NCI-H510A (cell line): ENCODE results near the gene LMTK2.
A peak's percentile ranks its signal among the peaks of the same experiment; 100 is the strongest.

ENCODE experiments used
- DNase-seq: peaks from one replicate; lab custom pipeline; 2025; lab: John Stamatoyannopoulos, UW

The LMTK2 gene

DNA sequence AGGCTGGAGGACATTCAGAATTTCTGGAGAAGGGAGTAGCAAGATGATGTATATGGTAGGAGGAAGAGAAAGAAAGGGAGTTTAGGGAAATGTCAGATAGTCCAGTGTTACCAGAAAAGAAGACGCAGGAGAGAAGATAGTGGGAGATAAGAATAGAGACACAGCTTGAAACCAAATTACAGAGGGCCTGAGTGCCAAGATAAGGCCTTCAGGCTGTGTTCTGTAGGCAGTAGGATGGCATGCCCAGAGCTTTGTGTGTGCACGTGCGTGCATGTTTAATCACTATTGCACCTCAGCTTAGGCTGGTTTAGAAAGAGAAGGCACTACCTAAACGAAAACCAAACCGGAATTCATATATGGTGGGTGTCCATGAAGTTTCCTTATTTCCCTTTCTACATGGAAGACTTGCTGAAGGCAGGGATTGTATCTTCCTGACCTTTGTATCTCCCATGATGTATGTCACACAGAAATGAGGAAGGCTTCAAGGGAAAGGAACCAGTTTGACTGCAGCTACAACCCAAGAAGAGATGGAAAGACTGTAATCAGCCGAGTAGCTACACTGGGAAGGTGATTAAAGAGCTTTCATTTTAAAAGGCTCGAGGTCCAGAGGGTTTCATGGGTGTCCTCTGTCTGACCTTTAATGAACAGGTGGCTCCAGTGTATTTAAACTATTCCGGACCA is 68.7 kb downstream of the LMTK2 start:
- DNase-seq = no peak

- no peak for DNase-seq
These were observed 70.9 kb downstream of the LMTK2 start for GRCh38 chr7:98177553-98177952.

DNA sequence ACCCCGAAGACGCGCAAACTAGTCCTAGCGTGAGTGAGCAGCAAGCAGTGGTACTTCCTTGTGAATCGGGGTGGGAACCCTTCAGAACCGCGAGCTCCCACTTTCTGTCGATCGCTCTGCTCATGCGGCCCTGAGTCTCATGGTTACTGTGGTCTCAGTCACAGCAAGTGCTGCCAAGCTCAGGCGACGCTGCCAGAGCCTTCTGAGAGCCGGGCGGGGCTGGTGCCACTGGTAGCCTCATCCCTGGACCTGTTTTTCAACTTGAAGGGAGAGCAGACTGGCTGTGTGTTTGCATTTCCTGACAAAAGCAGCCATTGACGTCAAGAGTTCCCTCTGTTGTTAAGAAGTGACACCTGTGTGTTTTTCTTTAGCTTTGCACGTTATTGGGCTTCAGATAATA is 71.7 kb downstream of the LMTK2 start:
- peak; percentile 62 for DNase-seq

GRCh38 chr7:98178762-98179490 is 72.3 kb downstream of the LMTK2 start:
- no peak for DNase-seq

GRCh38 chr7:98180751-98181150 is 74.1 kb downstream of the LMTK2 start:
- no peak for DNase-seq

DNA sequence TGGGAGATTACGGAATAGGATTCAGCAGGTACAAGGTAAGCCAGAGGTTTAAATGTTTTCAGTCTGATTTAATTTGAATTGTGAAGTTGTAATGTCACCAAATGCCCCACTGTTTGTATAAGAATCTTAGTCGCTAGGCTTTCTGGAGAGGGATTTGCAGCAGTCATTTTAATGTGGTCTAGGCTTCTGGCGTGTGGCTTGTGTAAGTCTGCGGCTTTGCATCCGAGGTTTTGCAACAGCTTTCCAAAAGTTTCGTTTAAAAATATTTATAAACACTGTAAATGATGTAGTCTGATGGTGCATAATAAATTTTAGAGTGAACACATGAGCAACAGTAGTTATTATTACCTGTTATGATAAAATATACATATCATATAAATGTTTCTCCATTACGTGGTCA is 78.4 kb downstream of the LMTK2 start:
- no peak for DNase-seq

- no peak for DNase-seq
These were observed 79.9 kb downstream of the LMTK2 start for GRCh38 chr7:98186452-98187137.

GRCh38 chr7:98187138-98187502 is 80.5 kb downstream of the LMTK2 start:
- DNase-seq = no peak

DNA sequence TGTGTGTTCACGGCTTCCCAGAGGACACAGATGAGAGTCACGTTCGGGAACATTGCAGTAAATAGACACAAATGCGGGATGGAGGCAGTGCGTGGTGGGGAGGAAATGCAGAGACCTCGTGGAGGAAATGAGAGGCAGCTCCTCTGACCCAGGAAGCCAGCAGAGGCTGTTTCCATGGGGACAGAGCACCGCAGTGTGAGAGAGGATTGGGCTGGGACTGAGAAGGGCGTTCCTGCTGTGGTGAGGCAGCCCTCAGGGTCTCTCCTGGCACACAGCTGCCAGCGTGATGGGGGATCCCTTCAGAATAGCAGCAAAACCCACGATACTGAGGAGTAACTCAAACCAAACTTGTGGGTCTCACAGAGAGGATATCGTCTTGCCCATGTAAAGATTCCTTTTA is 82.9 kb downstream of the LMTK2 start:
- DNase-seq = no peak

DNA sequence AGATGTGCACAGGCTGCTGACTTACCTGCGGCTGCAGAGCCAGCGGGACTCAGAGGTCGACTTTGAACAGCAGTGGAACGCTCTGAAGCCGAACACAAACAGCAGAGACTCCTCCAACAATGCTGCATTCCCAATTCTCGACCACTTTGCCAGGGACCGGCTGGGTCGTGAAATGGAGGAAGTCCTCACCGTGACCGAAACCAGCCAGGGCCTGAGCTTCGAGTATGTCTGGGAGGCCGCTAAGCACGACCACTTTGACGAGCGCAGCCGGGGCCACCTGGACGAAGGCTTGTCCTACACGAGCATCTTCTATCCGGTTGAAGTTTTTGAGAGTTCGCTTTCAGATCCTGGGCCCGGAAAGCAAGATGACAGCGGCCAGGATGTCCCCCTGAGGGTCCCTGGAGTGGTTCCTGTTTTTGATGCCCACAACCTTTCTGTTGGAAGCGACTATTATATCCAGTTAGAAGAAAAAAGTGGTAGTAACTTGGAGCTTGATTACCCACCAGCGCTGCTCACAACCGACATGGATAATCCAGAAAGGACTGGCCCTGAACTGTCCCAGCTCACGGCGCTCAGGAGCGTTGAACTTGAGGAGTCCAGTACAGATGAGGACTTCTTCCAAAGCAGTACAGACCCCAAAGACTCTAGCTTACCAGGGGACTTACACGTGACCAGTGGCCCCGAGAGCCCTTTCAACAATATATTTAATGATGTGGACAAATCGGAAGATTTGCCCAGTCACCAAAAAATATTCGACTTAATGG is 85.2 kb downstream of the LMTK2 start:
- DNase-seq = no peak

DNA sequence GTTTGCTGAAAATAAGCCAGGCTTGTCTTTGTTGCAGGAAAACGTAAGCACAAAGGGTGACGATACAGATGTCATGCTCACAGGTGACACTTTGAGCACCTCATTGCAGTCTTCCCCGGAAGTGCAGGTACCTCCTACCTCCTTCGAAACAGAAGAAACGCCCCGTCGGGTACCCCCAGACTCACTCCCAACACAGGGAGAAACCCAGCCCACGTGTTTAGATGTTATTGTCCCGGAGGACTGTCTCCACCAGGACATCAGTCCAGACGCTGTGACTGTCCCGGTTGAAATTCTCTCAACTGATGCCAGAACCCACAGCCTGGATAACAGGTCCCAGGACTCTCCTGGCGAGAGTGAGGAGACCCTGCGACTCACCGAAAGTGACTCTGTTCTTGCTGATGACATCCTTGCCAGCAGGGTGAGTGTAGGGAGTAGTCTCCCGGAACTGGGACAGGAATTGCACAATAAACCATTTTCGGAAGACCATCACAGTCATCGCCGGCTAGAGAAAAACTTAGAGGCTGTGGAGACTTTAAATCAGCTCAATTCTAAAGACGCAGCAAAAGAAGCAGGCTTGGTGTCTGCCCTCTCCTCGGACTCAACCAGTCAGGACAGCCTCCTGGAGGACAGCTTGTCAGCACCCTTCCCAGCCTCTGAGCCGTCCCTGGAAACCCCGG is 86.3 kb downstream of the LMTK2 start:
- DNase-seq = no peak

GRCh38 chr7:98193474-98194180 is 87.0 kb downstream of the LMTK2 start:
- DNase-seq = no peak

- DNase-seq = no peak
These were observed 87.5 kb downstream of the LMTK2 start for GRCh38 chr7:98194186-98194585.

DNA sequence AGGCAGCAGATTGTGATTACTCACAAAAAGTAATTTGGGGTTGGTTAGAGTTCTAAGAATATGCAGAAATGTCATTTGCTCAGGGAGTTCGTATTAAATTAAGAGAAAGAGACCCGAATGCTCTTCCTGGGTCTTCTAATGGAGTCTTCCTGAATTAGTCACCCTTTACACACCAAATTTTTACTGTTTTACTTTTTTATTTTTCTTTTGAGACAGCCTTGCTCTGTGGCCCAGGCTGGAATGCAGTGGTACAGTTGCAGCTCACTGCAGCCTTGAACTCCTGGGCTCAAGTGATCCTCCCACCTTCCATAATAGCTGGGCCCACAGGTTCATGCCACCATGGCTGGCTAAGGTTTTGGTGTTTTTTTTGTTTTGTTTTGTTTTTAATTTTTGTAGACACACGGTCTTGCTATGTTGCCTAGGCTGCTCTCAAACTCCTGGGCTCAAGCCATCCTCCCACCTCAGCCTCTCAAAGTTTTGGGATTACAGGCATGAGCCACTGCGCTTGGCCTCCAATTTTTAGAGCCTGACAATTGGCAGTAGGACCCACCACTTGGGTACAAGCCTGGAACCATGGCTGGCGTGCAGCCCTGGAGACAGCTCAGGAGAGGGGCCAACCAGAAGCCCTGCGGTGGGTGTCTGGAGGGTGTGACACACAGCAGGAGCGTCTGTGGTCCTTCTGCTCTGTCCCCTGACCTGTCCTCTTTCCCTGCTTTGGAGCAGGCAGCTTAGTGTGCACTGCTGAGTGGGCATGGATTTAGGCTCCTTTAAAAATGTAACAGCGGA is 88.2 kb downstream of the LMTK2 start:
- no peak for DNase-seq

GRCh38 chr7:98196706-98197605 is 90.3 kb downstream of the LMTK2 start:
- no peak for DNase-seq

GRCh38 chr7:98199131-98199530 is 92.5 kb downstream of the LMTK2 start:
- no peak for DNase-seq

DNA sequence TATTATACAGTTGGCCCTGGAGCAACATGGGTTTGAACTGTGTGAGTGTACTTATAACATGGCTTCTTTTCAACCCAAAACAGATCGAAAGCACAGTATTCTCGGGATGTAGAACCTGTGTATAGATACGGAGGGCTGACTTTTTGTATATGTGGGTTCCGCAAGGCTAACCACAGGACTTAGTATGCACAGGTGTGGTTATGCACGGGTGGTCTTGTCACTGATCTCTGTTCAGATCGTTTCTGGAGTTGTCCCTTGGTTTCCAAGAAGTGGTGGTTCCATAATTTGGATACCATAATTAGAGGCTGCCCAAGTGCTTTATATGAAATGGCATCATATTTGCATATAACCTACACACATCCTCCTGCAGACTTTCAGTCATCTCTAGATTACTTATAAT is 93.7 kb downstream of the LMTK2 start:
- DNase-seq = no peak

GRCh38 chr7:98202367-98203195 is 95.9 kb downstream of the LMTK2 start:
- DNase-seq = no peak
